Epithelial cell of proximal tubule (primary cell): ENCODE results near the gene ATF4. TPM values are rescaled to one million over a fixed set of nuclear protein-coding genes. Genes with fewer than 3 reads are reported as not detected.

Experiments
- DNase-seq: peaks from one replicate; pipeline ENCODE4 v3.0.0-alpha.2; 2011; ENCODE audit warnings: low read depth
- H3K4me3 ChIP-seq: 2 replicates; pipeline ENCODE4 v1.5.1; 2011; ENCODE audit warnings: low read depth, mild to moderate bottlenecking, low read length
- total RNA-seq: library from RNA; depleted of rRNA; stranded (reverse); fragments of >200 nt; gene quantifications from 2 replicates; pipeline ENCODE4 v1.2.3, GENCODE V29; 2015
- TF ChIP-seq, protein P1 (sequence below): conservative IDR thresholded peaks from 2 replicates; pipeline ENCODE4 v1.5.1; 2012; ENCODE audit warnings: low read depth, mild to moderate bottlenecking, low read length

The ATF4 gene
- total RNA-seq, 1 donor from 2014 or later = 294 TPM

DNA sequence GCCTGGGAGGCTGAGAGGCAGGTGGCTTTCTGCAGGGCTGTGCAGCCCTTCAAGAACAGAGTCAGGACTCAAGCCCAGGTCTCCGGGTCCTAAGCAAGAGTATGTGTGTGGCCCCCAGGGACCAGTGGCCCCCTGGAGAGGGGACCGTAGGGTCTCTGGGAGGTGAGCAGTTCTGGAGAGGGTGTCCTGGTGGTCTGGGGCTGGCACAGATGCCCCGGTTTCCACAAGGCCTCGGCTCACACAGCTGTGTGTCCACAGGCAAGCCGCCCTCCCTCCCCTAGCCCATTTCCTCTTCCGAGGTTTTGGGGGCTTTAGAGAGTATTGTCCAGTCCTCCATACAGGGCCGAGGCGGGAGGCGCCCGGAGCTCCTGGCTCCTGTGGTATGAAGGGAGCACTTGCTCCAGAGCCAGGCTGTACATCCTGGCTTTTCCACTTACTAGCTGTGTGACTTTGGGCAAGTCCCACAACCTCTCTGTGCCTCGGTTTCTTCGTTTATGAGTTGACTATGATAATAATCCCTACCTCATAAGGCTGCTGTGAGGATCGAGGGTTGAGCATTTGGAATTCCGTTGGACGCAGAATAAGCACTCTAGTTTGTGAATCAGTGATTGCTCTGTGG is 15.6 kb downstream of the ATF4 start:
- no peak for DNase-seq
- TF ChIP-seq, protein P1, sequence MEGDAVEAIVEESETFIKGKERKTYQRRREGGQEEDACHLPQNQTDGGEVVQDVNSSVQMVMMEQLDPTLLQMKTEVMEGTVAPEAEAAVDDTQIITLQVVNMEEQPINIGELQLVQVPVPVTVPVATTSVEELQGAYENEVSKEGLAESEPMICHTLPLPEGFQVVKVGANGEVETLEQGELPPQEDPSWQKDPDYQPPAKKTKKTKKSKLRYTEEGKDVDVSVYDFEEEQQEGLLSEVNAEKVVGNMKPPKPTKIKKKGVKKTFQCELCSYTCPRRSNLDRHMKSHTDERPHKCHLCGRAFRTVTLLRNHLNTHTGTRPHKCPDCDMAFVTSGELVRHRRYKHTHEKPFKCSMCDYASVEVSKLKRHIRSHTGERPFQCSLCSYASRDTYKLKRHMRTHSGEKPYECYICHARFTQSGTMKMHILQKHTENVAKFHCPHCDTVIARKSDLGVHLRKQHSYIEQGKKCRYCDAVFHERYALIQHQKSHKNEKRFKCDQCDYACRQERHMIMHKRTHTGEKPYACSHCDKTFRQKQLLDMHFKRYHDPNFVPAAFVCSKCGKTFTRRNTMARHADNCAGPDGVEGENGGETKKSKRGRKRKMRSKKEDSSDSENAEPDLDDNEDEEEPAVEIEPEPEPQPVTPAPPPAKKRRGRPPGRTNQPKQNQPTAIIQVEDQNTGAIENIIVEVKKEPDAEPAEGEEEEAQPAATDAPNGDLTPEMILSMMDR = no peak
- H3K4me3 ChIP-seq = no peak overlapping the region

DNA sequence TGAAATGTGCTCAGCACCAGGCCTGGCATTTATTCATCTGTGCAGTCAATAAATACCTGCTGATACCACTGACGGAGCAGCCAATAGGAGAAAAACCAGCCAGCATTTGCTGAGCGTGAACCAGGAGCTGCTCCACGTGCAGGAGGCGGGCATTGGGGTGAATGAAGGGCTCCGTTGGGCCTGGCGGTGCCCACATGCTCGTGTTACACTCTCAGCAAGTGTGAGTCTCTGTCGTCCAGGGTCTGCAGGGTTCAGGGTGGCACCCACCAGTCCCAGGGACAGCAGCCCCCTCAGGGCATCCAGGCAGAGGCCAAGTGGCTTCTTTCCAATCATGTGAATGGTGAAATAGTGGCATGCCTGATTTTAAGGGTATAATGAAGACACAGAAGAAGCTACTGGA is 16.3 kb downstream of the ATF4 start:
- TF ChIP-seq, protein P1 = no peak
- H3K4me3 ChIP-seq = no peak overlapping the region
- no peak for DNase-seq

DNA sequence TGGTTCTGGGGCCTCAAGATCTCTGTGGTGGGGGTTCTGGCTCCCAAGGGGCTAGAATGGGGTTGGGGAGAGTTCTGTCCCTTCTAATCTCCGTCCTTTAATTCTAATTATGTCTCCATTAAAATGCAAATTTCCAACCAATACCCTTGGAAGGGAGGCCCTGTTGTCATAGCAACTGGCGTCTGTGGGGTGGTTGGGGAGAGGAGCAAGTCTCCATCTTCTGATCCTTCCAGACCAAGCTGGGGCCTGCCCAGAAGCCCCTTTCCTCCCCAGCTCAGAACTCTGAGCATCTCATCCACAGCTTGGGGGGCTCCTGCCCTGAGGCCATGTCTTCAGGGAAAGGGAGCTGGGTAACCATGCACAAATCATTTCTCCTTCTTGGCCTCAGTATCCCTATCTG is 17.6 kb downstream of the ATF4 start:
- DNase-seq = no peak
- no peak overlapping the region for H3K4me3 ChIP-seq
- TF ChIP-seq, protein P1 = no peak

DNA sequence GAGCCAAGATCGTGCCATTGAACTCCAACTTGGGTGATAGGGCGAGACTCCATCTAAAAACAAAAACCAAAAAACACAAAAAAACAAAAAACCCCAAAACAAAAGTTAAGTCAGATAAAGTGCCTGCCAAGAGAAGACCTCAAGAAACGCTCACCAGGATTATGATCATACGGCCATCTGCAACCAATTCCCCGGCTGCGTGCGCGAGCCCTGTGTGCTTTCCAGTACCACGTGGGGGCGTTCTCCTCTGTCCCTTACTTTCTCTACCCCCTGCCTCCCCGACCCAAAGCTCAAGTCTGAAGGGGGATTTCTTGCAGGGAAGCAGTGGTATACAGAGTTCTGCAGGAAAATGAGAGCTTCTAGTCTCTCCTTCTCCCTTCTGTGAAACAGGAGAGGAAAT is 22.7 kb downstream of the ATF4 start:
- H3K4me3 ChIP-seq = no peak overlapping the region
- DNase-seq = no peak
- TF ChIP-seq, protein P1 = peak; percentile 66

DNA sequence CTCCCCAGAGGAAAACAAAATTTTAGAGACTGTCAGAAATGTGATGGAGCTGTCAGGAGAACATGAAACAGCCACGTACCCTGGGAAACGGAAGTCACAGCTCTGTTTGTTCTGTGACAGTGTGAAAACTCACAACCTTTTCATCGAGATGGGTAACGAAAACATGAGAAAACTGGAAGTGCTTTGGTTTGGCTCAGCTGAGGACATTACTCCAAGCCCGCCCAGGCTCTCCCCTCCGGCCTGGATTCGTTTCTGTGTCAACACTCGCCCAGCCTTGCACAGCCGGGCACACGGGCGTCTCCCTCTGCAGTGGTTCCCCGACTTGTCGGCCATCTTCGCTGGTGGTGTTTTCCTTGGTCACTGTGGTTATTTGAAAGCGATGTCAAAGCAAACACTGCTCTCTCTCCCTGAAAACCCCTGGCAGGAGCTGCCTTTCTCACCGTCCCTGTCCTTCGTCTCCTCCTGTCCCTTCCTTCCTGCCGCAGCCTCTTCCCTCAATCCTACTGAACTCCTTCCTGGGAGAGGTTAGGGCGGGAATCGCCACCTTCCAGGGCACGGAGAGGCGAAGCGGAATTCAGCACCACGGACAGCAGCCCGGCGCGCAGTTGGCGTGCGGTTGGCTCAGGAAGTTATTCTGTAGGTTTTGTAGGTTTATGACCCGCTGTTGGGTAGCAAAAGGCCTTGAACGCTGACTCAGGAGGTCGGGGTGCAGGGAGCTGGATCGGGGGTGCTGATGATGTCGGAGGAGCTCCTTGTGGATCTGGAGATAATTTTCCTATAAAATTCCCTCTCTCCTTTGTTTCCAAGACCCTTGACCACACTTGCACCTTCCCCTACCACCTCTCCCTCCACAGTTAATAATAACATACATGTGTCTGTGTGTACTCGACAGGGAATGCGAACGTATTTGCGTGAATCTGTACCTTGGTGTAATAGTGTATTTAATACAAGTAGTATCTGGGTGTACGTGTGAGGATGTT is 25.3 kb downstream of the ATF4 start:
- no peak for DNase-seq
- TF ChIP-seq, protein P1 = no peak
- H3K4me3 ChIP-seq = no peak overlapping the region

DNA sequence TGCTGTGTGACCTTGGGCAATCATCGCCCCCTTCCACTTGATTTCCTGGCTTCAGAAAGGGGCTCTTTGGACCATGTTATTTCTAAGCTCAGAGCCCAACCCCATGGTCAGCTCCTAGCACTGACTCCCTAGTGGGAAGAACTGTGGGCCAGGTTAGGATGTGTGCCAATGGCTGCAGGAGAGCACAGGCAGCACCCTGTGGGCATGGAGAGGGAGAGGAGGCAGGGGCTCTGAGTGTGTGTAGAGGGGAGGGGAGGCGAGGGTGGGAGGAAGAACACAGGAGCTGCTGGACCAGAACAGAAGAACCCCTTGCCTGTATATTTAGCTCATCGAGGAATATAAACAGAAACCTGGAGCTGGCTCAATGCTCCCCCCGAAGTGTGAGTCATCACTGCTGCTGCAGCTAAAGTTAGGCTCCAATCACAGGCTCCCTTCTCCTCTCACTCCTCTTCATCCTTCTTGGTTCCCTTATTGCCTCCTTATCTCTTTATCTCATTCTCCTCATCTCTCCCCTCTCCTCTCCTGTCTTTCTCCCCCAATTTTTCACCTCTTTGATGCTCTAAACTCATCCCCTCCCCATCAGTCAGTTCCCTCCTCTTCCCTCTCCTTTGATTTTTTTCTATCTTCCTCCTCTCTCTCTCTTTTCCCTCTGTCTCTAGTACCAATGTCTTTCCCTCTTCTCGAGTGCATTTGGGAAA is 26.7 kb downstream of the ATF4 start:
- no peak overlapping the region for H3K4me3 ChIP-seq
- no peak for DNase-seq
- TF ChIP-seq, protein P1 = no peak
